HG03460 (cell line): Measurements from ENCODE around the gene SLX9.

Experiments used
- ATAC-seq: cut with Tn5 transposase; IDR thresholded peaks from one replicate; pipeline ENCODE4 v1.9.1; 2021; ENCODE audit not compliant: unreplicated experiment

Gene SLX9

GRCh38 chr21:44943686-44944550 lies 4.1 kb downstream of the SLX9 start:
- ATAC-seq, result no peak

GRCh38 chr21:44944596-44944995 lies 4.8 kb downstream of the SLX9 start:
- no peak for ATAC-seq

GRCh38 chr21:44946254-44947041 lies 6.6 kb downstream of the SLX9 start:
- no peak for ATAC-seq

GRCh38 chr21:44947111-44947929 lies 7.5 kb downstream of the SLX9 start:
- ATAC-seq, result no peak

- ATAC-seq, result no peak
These were observed 8.1 kb downstream of the SLX9 start for GRCh38 chr21:44947930-44948331.

- no peak for ATAC-seq
These were observed 8.7 kb downstream of the SLX9 start for GRCh38 chr21:44948426-44949120.

GRCh38 chr21:44949161-44949778 lies 9.4 kb downstream of the SLX9 start:
- ATAC-seq, result no peak

- ATAC-seq, result no peak
These were observed 10.0 kb downstream of the SLX9 start for GRCh38 chr21:44949779-44950198.

GRCh38 chr21:44950351-44950750 lies 10.5 kb downstream of the SLX9 start:
- no peak for ATAC-seq

- no peak for ATAC-seq
These were observed 11.5 kb downstream of the SLX9 start for GRCh38 chr21:44951186-44951915.

- ATAC-seq, result no peak
These were observed 12.5 kb downstream of the SLX9 start for GRCh38 chr21:44952116-44952928.

- ATAC-seq, result no peak
These were observed 13.2 kb downstream of the SLX9 start for GRCh38 chr21:44952929-44953627.

GRCh38 chr21:44953628-44954021 lies 13.8 kb downstream of the SLX9 start:
- ATAC-seq, result no peak

- ATAC-seq, result no peak
These were observed 14.5 kb downstream of the SLX9 start for GRCh38 chr21:44954281-44954771.

- no peak for ATAC-seq
These were observed 15.4 kb downstream of the SLX9 start for GRCh38 chr21:44955141-44955797.

- ATAC-seq, result no peak
These were observed 16.0 kb downstream of the SLX9 start for GRCh38 chr21:44955798-44956175.

GRCh38 chr21:44956356-44957046 lies 16.7 kb downstream of the SLX9 start:
- ATAC-seq, result no peak
